22Rv1 (cell line): ENCODE data around the gene PITPNB.

Experiments
- CTCF ChIP-seq: fragments of 450-650 bp; IDR thresholded peaks from 2 replicates; pipeline ENCODE4 v1.5.1; 2017; ENCODE audit warnings: mild to moderate bottlenecking
- ZFX ChIP-seq: fragments of 450-650 bp; IDR thresholded peaks from 2 replicates; pipeline ENCODE4 v1.6.1; 2017; ENCODE audit warnings: antibody characterized with exemption, borderline replicate concordance

GRCh38 chr22:27857443-27857842 is 61.6 kb downstream of the PITPNB start:
- TF ChIP-seq CTCF = no peak
- TF ChIP-seq ZFX = no peak
